ENCODE data around the gene COL8A2.
"Not testable (repeated sequence)": the region's sequence is repeated elsewhere in the genome, so short reads cannot be mapped to it uniquely, and the experiment has no call there.

The COL8A2 gene

GRCh38 chr1:36125129-36125991 is at the start of gene COL8A2:
Gene COL8A2 (minus strand): TSS chr1:36125222. CDS start chr1:36100242, 24,980 bp downstream.
- DNase-seq: peak; percentile 82

GRCh38 chr1:36174713-36175112 is 49.7 kb upstream of the COL8A2 start:
- no peak for DNase-seq

GRCh38 chr1:36172983-36173382 is 48.0 kb upstream of the COL8A2 start:
- DNase-seq: no peak

GRCh38 chr1:36172017-36172747 is 47.2 kb upstream of the COL8A2 start:
- no peak for DNase-seq

- DNase-seq: no peak
Observed at GRCh38 chr1:36170643-36171412, 45.8 kb upstream of the COL8A2 start.

GRCh38 chr1:36168514-36168913 is 43.5 kb upstream of the COL8A2 start:
- DNase-seq: no peak

GRCh38 chr1:36166938-36167905 is 42.2 kb upstream of the COL8A2 start:
- no peak for DNase-seq

- no peak for DNase-seq
Observed at GRCh38 chr1:36166136-36166535, 41.1 kb upstream of the COL8A2 start.

GRCh38 chr1:36165145-36165544 is 40.1 kb upstream of the COL8A2 start:
- DNase-seq: no peak

GRCh38 chr1:36164361-36164760 is 39.3 kb upstream of the COL8A2 start:
- no peak for DNase-seq

GRCh38 chr1:36163426-36163825 is 38.4 kb upstream of the COL8A2 start:
- DNase-seq: no peak

- no peak for DNase-seq
Observed at GRCh38 chr1:36162680-36163239, 37.7 kb upstream of the COL8A2 start.

GRCh38 chr1:36161641-36162531 is 36.9 kb upstream of the COL8A2 start:
- no peak for DNase-seq

GRCh38 chr1:36160949-36161485 is 36.0 kb upstream of the COL8A2 start:
- peak; percentile 78 for DNase-seq

- no peak for DNase-seq
Observed at GRCh38 chr1:36160388-36160948, 35.4 kb upstream of the COL8A2 start.

GRCh38 chr1:36159614-36160387 is 34.8 kb upstream of the COL8A2 start:
- no peak for DNase-seq

- DNase-seq: not testable (repeated sequence)
Observed at GRCh38 chr1:36158827-36159252, 33.8 kb upstream of the COL8A2 start.

GRCh38 chr1:36157973-36158826 is 33.2 kb upstream of the COL8A2 start:
- no peak for DNase-seq

All from femur (tissue), 1 donor.